HEK293T (cell line): Measurements from ENCODE around the gene STAC2.

Source experiments
- CTCF ChIA-PET: fragments of 350-600 bp; formaldehyde crosslinking; extraction: SDS; loops from one replicate; lab custom pipeline; 2021; ENCODE audit warnings: antibody characterized with exemption, inconsistent platforms; lab: Yijun Ruan, JAX
- POLR2A ChIA-PET: fragments of 350-600 bp; formaldehyde crosslinking; extraction: SDS; loops from one replicate; lab custom pipeline; 2020; ENCODE audit warnings: antibody characterized with exemption, inconsistent platforms; lab: Yijun Ruan, JAX
- DNase-seq: peaks from one replicate; pipeline ENCODE4 v3.0.0; 2012; ENCODE audit warnings: mixed read lengths; ENCODE audit errors: extremely low spot score
- ARNT ChIP-seq: fragments of 450-650 bp; IDR thresholded peaks from 2 replicates; pipeline ENCODE4 v1.6.1; 2017; ENCODE audit warnings: mild to moderate bottlenecking
- BHLHE40 ChIP-seq: fragments of 450-650 bp; IDR thresholded peaks from 2 replicates; pipeline ENCODE4 v1.6.1; 2016; ENCODE audit warnings: mild to moderate bottlenecking, moderate library complexity, borderline replicate concordance
- CTBP1 ChIP-seq: fragments of 450-650 bp; IDR thresholded peaks from 2 replicates; pipeline ENCODE4 v1.6.1; 2016; ENCODE audit warnings: borderline replicate concordance
- ELF4 ChIP-seq: fragments of 450-650 bp; IDR thresholded peaks from 2 replicates; pipeline ENCODE4 v1.6.1; 2017; ENCODE audit warnings: antibody characterized with exemption
- FOXA1 ChIP-seq: fragments of 450-650 bp; IDR thresholded peaks from 2 replicates; pipeline ENCODE4 v1.6.1; 2016; ENCODE audit warnings: mild to moderate bottlenecking
- FOXK2 ChIP-seq: fragments of 450-650 bp; IDR thresholded peaks from 2 replicates; pipeline ENCODE4 v1.6.1; 2016; ENCODE audit warnings: mild to moderate bottlenecking
- FOXM1 ChIP-seq: fragments of 450-650 bp; IDR thresholded peaks from 2 replicates; pipeline ENCODE4 v1.6.1; 2017; ENCODE audit warnings: mild to moderate bottlenecking, borderline replicate concordance
- HDGF ChIP-seq: fragments of 450-650 bp; IDR thresholded peaks from 2 replicates; pipeline ENCODE4 v1.6.1; 2017; ENCODE audit warnings: antibody characterized with exemption, borderline replicate concordance
- L3MBTL2 ChIP-seq: fragments of 450-650 bp; conservative IDR thresholded peaks from 2 replicates; pipeline ENCODE4 v1.6.1; 2016; ENCODE audit warnings: mild to moderate bottlenecking
- LEF1 ChIP-seq: fragments of 450-650 bp; IDR thresholded peaks from 2 replicates; pipeline ENCODE4 v1.6.1; 2017; ENCODE audit warnings: mild to moderate bottlenecking, borderline replicate concordance
- NFRKB ChIP-seq: fragments of 450-650 bp; IDR thresholded peaks from 2 replicates; pipeline ENCODE4 v1.6.1; 2016; ENCODE audit warnings: mild to moderate bottlenecking, moderate library complexity
- SP1 ChIP-seq: fragments of 450-650 bp; IDR thresholded peaks from 2 replicates; pipeline ENCODE4 v1.6.1; 2017
- SUZ12 ChIP-seq: fragments of 450-650 bp; IDR thresholded peaks from 2 replicates; pipeline ENCODE4 v1.6.1; 2016; ENCODE audit warnings: mild to moderate bottlenecking
- TARDBP ChIP-seq: fragments of 450-650 bp; IDR thresholded peaks from 2 replicates; pipeline ENCODE4 v1.6.1; 2016
- ZNF384 ChIP-seq: fragments of 450-650 bp; IDR thresholded peaks from 2 replicates; pipeline ENCODE4 v1.6.1; 2016
- TF ChIP-seq, protein P1 (sequence below): fragments of 450-650 bp; IDR thresholded peaks from 2 replicates; pipeline ENCODE4 v1.6.1; 2016

The STAC2 gene

DNA sequence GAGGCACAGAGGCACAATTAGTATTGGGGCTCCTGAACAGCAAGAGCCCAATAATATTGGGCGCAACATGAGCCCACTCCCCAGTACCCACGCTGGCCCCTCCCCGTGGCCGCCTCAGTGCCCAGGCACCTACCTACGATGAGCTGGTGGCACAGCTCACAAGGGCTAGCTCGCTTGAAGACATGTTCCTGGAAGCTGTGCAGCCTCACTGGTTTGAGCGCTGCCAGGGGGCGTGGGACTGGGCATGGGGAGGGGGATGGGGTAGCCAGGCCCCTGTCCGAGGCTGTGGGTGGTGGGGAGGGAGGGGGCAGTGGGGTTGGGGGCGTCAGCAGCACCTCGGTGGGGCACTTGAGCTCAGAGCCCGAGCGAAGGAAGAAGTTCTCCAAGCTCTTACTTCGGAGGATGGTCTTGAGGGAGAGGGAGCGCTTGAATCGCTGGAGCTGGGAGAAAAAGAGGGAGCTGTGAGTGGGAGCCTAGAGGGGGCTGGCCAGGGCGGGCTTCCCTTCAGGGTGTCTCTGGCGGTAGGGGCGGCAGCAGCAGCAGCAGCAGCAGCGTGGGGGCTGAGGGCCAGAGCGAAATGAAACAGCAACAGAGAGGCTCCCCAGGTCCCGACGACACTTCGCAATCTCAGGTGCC is 7.9 kb downstream of the STAC2 start:
- TF ChIP-seq ZNF384, result no peak
- TF ChIP-seq FOXA1, result no peak
- no peak for TF ChIP-seq NFRKB
- TF ChIP-seq HDGF, result no peak
- TF ChIP-seq CTBP1, result no peak
- no peak for TF ChIP-seq SP1
- TF ChIP-seq LEF1, result no peak
- TF ChIP-seq SUZ12, result no peak
- TF ChIP-seq ELF4, result no peak
- TF ChIP-seq, protein P1, sequence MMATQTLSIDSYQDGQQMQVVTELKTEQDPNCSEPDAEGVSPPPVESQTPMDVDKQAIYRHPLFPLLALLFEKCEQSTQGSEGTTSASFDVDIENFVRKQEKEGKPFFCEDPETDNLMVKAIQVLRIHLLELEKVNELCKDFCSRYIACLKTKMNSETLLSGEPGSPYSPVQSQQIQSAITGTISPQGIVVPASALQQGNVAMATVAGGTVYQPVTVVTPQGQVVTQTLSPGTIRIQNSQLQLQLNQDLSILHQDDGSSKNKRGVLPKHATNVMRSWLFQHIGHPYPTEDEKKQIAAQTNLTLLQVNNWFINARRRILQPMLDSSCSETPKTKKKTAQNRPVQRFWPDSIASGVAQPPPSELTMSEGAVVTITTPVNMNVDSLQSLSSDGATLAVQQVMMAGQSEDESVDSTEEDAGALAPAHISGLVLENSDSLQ, result no peak
- no peak for TF ChIP-seq FOXM1
- TF ChIP-seq L3MBTL2, result no peak
- no peak for TF ChIP-seq TARDBP
- no peak for DNase-seq
- POLR2A ChIA-PET, result interaction anchor here (0.9 to 2.1 kb wide), 2 partner anchors 14 to 18 kb away, joined by 4 to 12 read pairs; partner anchors contain the start of gene RPL19
- CTCF ChIA-PET, result interaction anchor here (0.7 to 2.8 kb wide), 4 partner anchors 9 to 21 kb away, joined by 3 to 14 read pairs (median 4); no protein-coding TSS in a partner anchor

DNA sequence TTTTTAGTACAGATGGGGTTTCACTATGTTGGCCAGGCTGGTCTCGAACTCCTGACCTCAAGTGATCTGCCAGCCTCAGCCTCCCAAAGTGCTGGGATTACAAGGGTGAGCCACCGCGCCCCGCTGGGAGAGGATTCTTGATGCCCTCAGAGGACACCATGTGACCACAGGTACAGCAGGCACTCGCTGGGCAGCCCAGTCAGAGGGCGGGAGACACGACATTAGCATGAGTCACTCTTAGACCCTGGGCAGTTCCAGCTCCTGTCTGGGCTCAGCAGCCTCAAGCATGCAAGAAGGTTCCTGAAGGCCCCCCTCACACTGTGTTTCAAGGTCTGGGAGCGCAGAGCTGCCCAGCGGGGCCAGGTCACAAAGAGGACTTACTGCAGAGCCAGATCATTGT is 11.9 kb downstream of the STAC2 start:
- DNase-seq, result no peak
- ChIA-PET POLR2A (interaction anchor here (4.3 kb wide), 1 partner anchor 14 kb away, joined by 24 read pairs; the partner anchor contains the start of gene RPL19), CTCF (interaction anchor here (2.2 kb wide), 1 partner anchor 22 kb away, joined by 7 read pairs; no protein-coding TSS in a partner anchor)
- no peak for TF ChIP-seq BHLHE40
- no peak for TF ChIP-seq HDGF
- no peak for TF ChIP-seq NFRKB
- TF ChIP-seq ELF4, result no peak
- no peak for TF ChIP-seq ARNT
- TF ChIP-seq FOXA1, result no peak
- no peak for TF ChIP-seq L3MBTL2
- TF ChIP-seq CTBP1, result no peak
- TF ChIP-seq, protein P1, result no peak
- TF ChIP-seq SUZ12, result no peak
- TF ChIP-seq FOXK2, result no peak
- TF ChIP-seq TARDBP, result no peak
- TF ChIP-seq SP1, result no peak

DNA sequence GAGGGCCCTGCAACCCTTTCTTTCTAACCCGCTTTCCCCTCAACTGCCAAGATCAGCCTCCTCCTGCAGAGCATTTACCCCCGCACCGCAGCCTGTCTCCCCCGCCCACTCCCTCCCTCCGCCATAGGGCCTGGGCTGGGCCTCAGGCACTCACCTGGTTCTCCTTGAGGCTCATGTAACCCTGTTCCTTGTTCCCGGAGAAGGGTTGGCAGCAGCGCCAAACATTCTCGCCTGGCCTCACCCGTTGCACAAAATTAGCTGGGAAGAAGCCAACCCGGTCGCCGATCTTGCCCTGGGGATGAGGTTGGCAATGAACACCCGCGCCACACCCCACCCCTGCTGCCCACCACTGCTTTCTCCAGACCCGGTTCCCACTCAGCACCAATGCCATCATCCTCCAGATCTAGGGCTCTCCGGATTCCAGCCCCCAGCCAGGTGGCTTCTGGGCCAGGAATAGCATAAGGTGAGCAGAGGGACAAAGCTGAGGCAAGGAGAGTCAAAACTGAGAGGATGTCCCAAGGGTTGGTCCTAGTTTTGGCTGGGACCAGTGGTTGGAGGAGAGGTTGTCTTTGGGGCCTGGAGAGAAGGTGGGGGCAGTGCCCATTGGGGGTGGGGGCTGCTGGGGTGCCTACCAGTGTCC is 12.8 kb downstream of the STAC2 start:
- DNase-seq, result no peak
- TF ChIP-seq CTBP1 (no peak), FOXK2 (no peak)
- CTCF ChIA-PET, result interaction anchor here (2.2 kb wide), 1 partner anchor 23 kb away, joined by 7 read pairs; no protein-coding TSS in a partner anchor
- POLR2A ChIA-PET, result interaction anchor here (4.3 kb wide), 1 partner anchor 13 kb away, joined by 24 read pairs; the partner anchor contains the start of gene RPL19

DNA sequence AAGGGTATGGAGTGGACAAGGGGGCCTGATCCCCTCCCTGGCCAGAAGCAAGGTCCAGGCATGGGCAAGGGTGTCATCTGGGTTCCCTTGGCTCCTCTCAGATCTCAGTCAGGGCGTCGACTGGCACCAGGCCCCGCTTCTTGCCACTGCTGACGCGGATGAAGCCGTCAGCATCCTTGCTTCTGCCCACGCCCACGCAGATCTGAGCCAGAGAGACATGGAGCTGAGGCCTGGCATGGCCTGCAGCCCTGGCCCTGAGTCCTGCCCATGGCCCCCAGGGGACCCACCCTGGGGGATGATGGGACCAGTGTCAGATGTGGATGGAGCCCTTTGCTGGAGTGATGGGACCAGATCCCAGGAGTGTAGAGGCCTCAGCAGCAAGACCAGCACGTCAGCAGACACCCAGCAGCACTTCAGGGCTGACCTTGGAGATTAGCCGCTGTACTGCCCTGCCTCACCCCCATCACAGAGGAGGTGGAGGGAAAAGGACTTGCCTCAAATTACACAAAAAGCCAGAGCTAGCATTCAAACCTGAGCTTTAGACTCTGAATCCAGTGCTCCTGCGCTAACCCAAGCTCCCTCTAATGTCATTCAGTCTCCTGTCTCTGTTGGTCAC is 13.4 kb downstream of the STAC2 start:
- DNase-seq, result no peak
- CTCF ChIA-PET, result no interaction called here
- TF ChIP-seq TARDBP (no peak), CTBP1 (no peak), LEF1 (no peak), ELF4 (no peak), ARNT (no peak), FOXK2 (no peak), NFRKB (no peak), HDGF (no peak), BHLHE40 (no peak), SP1 (no peak), SUZ12 (no peak)
- TF ChIP-seq, protein P1, result no peak
- POLR2A ChIA-PET, result interaction anchor here (4.3 kb wide), 1 partner anchor 12 kb away, joined by 24 read pairs; the partner anchor contains the start of gene RPL19

DNA sequence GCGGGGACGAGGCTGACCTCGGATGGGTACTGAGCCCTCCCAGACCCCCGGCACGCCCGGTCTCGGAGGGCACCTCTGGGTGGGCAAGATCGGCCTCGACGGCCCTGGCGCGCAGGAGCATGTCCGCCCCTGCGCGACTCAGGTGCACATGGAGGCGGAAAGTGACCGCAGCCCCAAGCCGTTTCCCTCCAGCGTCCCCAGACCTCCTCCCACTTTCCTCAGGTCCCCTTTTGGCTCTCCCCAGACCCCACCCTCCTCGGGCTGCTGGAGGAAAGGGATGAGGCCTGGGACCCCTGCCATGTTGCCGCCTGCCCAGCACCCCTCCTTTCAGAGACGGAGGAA is 15.7 kb downstream of the STAC2 start:
- CTCF ChIA-PET, result no interaction called here
- POLR2A ChIA-PET, result interaction anchor here (1.0 to 2.8 kb wide), 2 partner anchors 10 to 191 kb away, joined by 3 to 17 read pairs; partner anchors contain the start of genes FBXL20 and RPL19
- TF ChIP-seq BHLHE40 (no peak), SUZ12 (no peak), ARNT (no peak)
- DNase-seq, result no peak
